Neural progenitor cell (in vitro differentiated cells): ENCODE results near the gene NME5.

ENCODE experiments used
- CTCF ChIP-seq: fragments of 200-600 bp; sonication (generic); IDR thresholded peaks from 2 replicates; pipeline ENCODE4 v1.5.1; 2017; ENCODE audit warnings: antibody characterized with exemption, mild to moderate bottlenecking
- EZH2 ChIP-seq: fragments of 200-600 bp; sonication (generic); IDR thresholded peaks from 2 replicates; pipeline ENCODE4 v1.6.1; 2017; ENCODE audit warnings: antibody characterized with exemption, mild to moderate bottlenecking, moderate library complexity

- TF ChIP-seq CTCF = no peak
- TF ChIP-seq EZH2 = no peak
Observed at GRCh38 chr5:138180841-138181240, 41.6 kb upstream of the NME5 start.
